ENCODE results near the gene EFHC2. TPM values are rescaled to one million over a fixed set of nuclear protein-coding genes. Genes with fewer than 3 reads are reported as not detected.

Gene EFHC2
- total RNA-seq, 1 donor from 2014 or later = 0.81 TPM

DNA sequence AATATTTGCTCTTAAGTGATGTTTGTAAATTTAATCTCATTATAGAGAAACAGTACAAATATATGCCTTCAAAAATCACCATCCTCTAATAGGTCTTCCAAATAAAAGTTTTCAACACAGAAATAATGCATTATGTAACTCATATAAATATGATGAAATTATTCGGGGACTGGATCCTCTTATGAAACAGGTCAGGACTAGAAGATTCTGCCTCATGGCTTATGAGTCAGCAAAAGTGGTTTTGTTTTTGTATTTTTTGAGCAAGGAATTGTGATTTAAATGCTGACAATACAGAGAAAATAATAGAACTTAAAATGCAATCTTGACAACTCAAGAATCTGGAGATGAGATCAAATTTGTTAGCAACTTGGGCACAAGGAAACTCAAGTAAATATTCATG is 190.6 kb downstream of the EFHC2 start:
- no peak for DNase-seq (ENCODE audit: low read depth)
- TF ChIP-seq, protein P1, sequence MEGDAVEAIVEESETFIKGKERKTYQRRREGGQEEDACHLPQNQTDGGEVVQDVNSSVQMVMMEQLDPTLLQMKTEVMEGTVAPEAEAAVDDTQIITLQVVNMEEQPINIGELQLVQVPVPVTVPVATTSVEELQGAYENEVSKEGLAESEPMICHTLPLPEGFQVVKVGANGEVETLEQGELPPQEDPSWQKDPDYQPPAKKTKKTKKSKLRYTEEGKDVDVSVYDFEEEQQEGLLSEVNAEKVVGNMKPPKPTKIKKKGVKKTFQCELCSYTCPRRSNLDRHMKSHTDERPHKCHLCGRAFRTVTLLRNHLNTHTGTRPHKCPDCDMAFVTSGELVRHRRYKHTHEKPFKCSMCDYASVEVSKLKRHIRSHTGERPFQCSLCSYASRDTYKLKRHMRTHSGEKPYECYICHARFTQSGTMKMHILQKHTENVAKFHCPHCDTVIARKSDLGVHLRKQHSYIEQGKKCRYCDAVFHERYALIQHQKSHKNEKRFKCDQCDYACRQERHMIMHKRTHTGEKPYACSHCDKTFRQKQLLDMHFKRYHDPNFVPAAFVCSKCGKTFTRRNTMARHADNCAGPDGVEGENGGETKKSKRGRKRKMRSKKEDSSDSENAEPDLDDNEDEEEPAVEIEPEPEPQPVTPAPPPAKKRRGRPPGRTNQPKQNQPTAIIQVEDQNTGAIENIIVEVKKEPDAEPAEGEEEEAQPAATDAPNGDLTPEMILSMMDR (conservative IDR thresholded peaks at IDR 0.05; ENCODE audit: low read depth, low read length) = no peak
- H3K4me3 ChIP-seq (ENCODE audit: low read depth, low read length) = no peak overlapping the region

DNA sequence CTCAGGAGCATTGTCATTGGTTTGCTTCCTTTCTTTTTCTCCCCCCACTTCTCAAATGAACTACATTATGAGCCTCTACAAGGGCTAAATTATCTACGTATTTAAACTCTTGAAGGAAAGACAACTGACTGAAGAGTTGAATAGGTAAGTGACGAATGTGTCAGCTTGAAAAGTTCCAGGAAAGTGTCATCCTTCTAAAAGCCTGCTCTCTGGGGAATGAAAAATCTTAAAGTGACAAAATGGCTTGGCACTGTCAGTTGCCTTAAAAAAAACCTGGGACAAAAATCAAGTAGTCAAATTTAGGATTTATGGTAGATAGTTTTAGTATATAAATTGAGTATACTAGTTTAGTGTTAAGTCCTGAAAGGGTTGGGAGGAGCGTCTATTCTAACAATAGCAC is 196.3 kb downstream of the EFHC2 start:
- DNase-seq (ENCODE audit: low read depth) = no peak
- no peak overlapping the region for H3K4me3 ChIP-seq (ENCODE audit: low read depth, low read length)
- TF ChIP-seq, protein P1 (conservative IDR thresholded peaks at IDR 0.05; ENCODE audit: low read depth, low read length) = no peak

DNA sequence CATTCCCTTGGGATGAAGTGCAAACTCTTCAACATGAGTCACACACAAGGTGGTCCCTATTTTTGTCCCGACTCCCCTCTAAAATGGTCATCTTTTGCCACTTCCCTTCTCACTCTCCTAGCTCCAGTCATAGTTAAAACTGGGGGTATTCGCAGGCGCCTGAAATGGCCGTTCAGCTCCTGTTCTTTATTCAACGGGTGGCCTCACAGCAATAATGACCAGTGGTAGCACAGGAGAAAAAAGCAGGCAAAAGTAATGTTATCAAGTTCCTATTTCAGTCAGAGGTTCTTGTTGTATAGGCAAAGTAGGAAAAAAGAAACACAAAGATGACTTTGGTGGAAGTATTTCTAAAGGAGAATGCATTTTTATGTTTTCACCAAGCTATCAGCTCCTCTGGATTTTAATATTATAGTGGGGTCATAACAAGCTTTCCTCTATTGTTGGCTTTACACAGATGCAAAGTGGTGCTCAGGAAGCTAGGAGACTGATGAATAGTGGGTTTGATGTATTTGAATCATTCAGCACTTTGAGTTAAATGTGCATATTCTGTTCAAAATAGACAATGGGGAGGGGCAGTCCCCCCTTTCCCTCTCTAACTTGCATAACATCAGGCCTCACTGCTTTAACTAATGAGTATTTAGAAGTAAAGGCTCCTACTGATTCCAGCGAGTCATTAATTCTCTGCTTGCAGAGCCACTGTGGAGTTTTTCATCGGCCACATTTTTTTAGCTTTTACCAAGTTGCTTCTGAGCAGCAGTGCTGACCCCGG is 199.1 kb downstream of the EFHC2 start:
- DNase-seq (ENCODE audit: low read depth) = no peak
- TF ChIP-seq, protein P1 (conservative IDR thresholded peaks at IDR 0.05; ENCODE audit: low read depth, low read length) = no peak
- no peak overlapping the region for H3K4me3 ChIP-seq (ENCODE audit: low read depth, low read length)

DNA sequence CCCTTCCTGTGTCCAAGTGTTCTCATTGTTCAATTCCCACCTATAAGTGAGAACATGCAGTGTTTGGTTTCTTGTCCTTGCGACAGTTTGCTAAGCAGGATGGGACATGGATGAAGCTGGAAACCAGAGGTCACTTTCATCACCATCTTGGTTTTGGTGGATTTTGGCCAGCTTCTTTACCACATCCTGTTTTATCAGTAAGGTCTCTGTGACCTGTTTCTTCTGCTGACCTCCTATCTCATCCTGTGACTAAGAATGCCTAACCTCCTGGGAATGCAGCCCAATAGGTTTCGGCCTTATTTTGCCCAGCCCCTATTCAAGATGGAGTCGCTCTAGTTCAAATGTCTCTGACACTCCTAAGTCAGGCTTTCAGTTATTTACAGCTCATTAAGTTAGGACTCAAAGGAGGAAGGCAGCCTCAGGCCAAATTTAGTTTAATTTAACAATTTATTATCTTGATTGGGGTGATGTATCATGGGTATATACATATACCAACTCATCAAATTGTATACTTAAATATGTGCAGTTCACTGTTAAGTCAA is 200.3 kb downstream of the EFHC2 start:
- TF ChIP-seq, protein P1 (conservative IDR thresholded peaks at IDR 0.05; ENCODE audit: low read depth, low read length) = no peak
- no peak for DNase-seq (ENCODE audit: low read depth)
- H3K4me3 ChIP-seq (ENCODE audit: low read depth, low read length) = no peak overlapping the region

DNA sequence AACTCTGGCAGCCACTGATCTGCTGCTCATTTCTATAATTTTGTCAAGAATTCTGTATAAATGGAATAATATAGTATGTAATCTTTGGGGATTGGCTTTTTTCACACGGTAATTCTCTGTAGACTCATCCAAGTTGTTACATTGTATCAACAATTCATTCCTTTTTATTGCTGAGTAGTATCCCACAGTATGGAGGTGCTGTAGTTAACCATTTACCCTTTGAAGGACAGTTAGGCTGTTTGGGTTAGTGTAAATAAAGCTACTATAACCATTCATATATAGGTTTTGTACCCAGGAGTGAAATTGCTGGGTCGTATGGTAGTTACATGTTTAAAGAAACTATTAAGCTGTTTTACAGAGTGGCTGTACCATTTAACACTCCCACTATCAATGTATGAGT is 213.3 kb downstream of the EFHC2 start:
- H3K4me3 ChIP-seq (ENCODE audit: low read depth, low read length) = no peak overlapping the region
- TF ChIP-seq, protein P1 (conservative IDR thresholded peaks at IDR 0.05; ENCODE audit: low read depth, low read length) = no peak
- DNase-seq (ENCODE audit: low read depth) = no peak

DNA sequence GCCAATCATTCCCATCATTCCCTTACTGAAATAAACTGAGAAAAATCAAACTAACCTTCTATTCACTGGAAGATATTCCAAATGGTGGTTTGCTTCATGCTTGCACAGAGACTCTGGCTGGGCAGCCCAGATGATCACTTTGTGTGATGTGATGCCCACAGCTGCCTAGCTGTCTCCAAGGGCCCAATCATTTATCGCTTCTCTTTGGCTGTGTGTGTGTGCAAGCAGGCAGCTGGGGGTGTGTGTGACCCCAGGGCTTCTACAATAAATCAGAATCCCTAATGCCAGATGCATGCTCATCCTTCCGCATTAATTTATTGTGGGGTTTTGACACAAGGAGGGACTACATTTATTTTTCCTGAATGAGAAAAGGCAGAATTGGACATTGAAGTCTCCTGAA is 230.1 kb downstream of the EFHC2 start:
- DNase-seq (ENCODE audit: low read depth) = no peak
- no peak overlapping the region for H3K4me3 ChIP-seq (ENCODE audit: low read depth, low read length)
- TF ChIP-seq, protein P1 (conservative IDR thresholded peaks at IDR 0.05; ENCODE audit: low read depth, low read length) = no peak

DNA sequence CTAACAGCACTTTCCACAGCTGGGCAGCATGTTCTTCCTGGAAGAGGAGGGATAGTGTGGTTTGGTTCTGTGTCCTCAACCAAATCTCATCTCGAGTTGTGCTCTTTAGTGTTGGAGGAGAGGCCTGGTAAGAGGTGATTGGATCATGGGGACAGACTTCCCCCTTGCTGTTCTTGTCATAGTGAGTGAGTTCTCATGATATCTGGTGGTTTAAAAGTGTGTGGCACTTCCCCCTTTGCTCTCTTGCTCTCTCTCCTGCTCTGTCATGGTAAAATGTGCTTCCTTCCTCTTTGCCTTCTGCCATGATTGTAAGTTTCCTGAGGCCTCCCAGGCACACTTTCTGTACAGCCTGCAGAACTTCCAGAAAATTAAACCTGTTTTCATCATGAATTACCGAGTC is 236.6 kb downstream of the EFHC2 start:
- TF ChIP-seq, protein P1 (conservative IDR thresholded peaks at IDR 0.05; ENCODE audit: low read depth, low read length) = no peak
- H3K4me3 ChIP-seq (ENCODE audit: low read depth, low read length) = no peak overlapping the region
- DNase-seq (ENCODE audit: low read depth) = no peak

Measured in epithelial cell of proximal tubule (primary cell).